Natural killer cell (primary cell): ENCODE data around the gene NEGR1. TPM values are rescaled to one million over a fixed set of nuclear protein-coding genes. Genes with fewer than 3 reads are reported as not detected.
"Not testable (repeated sequence)": the region's sequence is repeated elsewhere in the genome, so short reads cannot be mapped to it uniquely, and the experiment has no call there.

ENCODE experiments used
- ATAC-seq, 3 donors: fragments of 150-1000 bp in 2 of 3; fragments of 200-7000 bp in 1 of 3; cut with Tn5 transposase; 1 replicate in 1 of 3; 2 replicates in 2 of 3; pipeline ENCODE4 v1.10.0; 2021; ENCODE audit warnings: mild to moderate bottlenecking in 2 of 3, moderate library complexity in 2 of 3
- DNase-seq, 2 donors: peaks; one replicate each; pipeline versions ENCODE4 v3.0.0 to v3.0.0-alpha.2; 2013 to 2021; ENCODE audit warnings: mixed read lengths in 1 of 2
- H3K27ac ChIP-seq: one replicate; pipeline ENCODE4 v1.5.1; 2013; ENCODE audit warnings: mild to moderate bottlenecking, low read length
- H3K27me3 ChIP-seq: one replicate; pipeline ENCODE4 v1.6.1; 2013; ENCODE audit warnings: low read length; ENCODE audit not compliant: control insufficient read depth, insufficient read depth
- H3K36me3 ChIP-seq: one replicate; pipeline ENCODE4 v1.6.1; 2013; ENCODE audit warnings: low read length; ENCODE audit not compliant: control insufficient read depth, insufficient read depth
- H3K4me1 ChIP-seq: one replicate; pipeline ENCODE4 v1.6.1; 2013; ENCODE audit warnings: low read length; ENCODE audit not compliant: control insufficient read depth, insufficient read depth
- H3K4me3 ChIP-seq: one replicate; pipeline ENCODE4 v1.5.1; 2013; ENCODE audit warnings: low read length
- H3K9me3 ChIP-seq: one replicate; pipeline ENCODE4 v1.6.1; 2013; ENCODE audit warnings: low read length; ENCODE audit not compliant: control insufficient read depth, insufficient read depth
- H3K27ac Mint-ChIP-seq, 2 donors: one replicate each; pipeline ENCODE4 v1.8.0; 2022; ENCODE audit warnings: mild to moderate bottlenecking in 2 of 2, mixed read lengths in 2 of 2, moderate library complexity in 1 of 2
- H3K27me3 Mint-ChIP-seq, 2 donors: one replicate each; pipeline ENCODE4 v1.8.0; 2022; ENCODE audit warnings: low read depth in 2 of 2, mixed read lengths in 2 of 2
- H3K36me3 Mint-ChIP-seq: one replicate; pipeline ENCODE4 v1.8.0; 2022; ENCODE audit warnings: mixed read lengths
- H3K4me1 Mint-ChIP-seq, 2 donors: one replicate each; pipeline ENCODE4 v1.8.0; 2022; ENCODE audit warnings: mixed read lengths in 2 of 2
- H3K4me3 Mint-ChIP-seq: one replicate; pipeline ENCODE4 v1.8.0; 2022; ENCODE audit warnings: mild to moderate bottlenecking, moderate library complexity, mixed read lengths
- H3K9me3 Mint-ChIP-seq, 2 donors: one replicate each; pipeline ENCODE4 v1.8.0; 2022; ENCODE audit warnings: mixed read lengths in 2 of 2
- WGBS: methylation state at CpG from one replicate; pipeline ENCODE4 v1.1.7; 2013; ENCODE audit warnings: missing lambda C conversion rate; ENCODE audit not compliant: insufficient coverage; 5-methylcytosine and 5-hydroxymethylcytosine counted together
- intact Hi-C: fragments of 100-400 bp; cut with micrococcal nuclease; formaldehyde crosslinking; loops from one replicate; pipeline ENCODE4 v1.14.2; 2022
- total RNA-seq, 4 donors: library from RNA; stranded (reverse); fragments of 120-200 nt in 1 of 4; gene quantifications; one replicate each; pipeline versions ENCODE4 v1.2.3 to v1.2.4, GENCODE V29; 2013 to 2022
- TF ChIP-seq, protein P1 (sequence below): fragments of 200-600 bp; IDR thresholded peaks from one replicate; pipeline ENCODE4 v1.8.0; 2022; ENCODE audit warnings: antibody characterized with exemption

Gene NEGR1
- total RNA-seq, 3 donors from 2014 or later (not counting 1 experiment from before 2014, with no cell fraction given) = 0.55 to 1.3 TPM; not detected in 1

DNA sequence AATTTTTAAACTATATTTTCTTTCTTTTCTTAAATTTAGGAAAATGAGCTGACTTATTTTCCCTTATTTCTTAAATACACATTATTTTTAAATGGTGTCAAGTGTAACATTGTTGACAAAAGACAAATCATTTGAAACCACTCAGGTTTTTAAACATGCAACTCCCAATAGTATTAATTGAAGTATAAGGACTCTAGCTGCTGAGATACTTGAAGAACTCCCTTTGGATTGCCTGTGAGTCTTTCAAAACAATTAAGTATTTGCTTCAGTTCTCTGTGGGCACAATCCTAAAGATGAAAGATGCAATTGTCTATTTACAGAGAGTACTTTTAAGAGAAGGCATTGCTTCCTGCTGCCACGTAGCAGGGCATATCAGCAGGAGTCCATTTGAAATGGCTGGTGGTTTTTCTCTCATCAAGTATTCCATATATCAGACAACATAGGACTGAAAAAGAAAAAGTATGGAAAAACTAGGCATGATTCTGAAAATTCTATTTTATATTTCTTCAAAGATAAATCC lies 373.4 kb downstream of the NEGR1 start:
- Mint-ChIP-seq H3K4me3 (no peak overlapping the region), H3K27ac (no peak overlapping the region), H3K36me3 (no peaks in the 10 kb centered on the region), H3K4me1 (no peaks in the 10 kb centered on the region), H3K9me3 (peaks cover 2% of the 10 kb centered on the region in 2 donors), H3K27me3 (no peaks in the 10 kb centered on the region)
- no CpG with 5 or more reads among the region's 1 CpG for WGBS
- Histone ChIP-seq H3K27ac (no peak overlapping the region), H3K4me3 (no peak overlapping the region), H3K9me3 (peaks cover 2% of the 10 kb centered on the region), H3K4me1 (no peaks in the 10 kb centered on the region), H3K36me3 (no peaks in the 10 kb centered on the region), H3K27me3 (no peaks in the 10 kb centered on the region)
- intact Hi-C loops = no loop called here
- TF ChIP-seq, protein P1, sequence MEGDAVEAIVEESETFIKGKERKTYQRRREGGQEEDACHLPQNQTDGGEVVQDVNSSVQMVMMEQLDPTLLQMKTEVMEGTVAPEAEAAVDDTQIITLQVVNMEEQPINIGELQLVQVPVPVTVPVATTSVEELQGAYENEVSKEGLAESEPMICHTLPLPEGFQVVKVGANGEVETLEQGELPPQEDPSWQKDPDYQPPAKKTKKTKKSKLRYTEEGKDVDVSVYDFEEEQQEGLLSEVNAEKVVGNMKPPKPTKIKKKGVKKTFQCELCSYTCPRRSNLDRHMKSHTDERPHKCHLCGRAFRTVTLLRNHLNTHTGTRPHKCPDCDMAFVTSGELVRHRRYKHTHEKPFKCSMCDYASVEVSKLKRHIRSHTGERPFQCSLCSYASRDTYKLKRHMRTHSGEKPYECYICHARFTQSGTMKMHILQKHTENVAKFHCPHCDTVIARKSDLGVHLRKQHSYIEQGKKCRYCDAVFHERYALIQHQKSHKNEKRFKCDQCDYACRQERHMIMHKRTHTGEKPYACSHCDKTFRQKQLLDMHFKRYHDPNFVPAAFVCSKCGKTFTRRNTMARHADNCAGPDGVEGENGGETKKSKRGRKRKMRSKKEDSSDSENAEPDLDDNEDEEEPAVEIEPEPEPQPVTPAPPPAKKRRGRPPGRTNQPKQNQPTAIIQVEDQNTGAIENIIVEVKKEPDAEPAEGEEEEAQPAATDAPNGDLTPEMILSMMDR = no peak
- DNase-seq (no peak), ATAC-seq (no peak)

DNA sequence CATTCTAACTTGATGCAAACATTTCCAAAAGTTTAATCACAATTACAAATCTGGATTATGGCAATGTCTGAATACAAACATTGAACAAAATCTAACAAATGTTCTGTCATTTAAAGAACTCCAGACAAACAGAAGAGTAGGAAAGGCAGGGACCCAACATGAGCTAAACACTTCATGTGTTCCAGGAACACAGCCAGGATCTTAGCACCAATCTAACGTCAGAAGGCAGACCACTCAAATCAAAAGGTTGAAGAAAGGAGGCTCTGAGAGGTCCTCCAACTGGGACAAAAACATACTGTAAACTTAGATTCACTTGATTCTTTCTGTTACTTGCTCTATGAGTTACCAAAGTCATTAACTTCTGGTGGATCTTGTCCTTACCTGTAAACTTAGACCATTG lies 374.0 kb downstream of the NEGR1 start:
- Histone ChIP-seq H3K4me3 (no peak overlapping the region), H3K4me1 (no peaks in the 10 kb centered on the region), H3K9me3 (peaks cover 2% of the 10 kb centered on the region), H3K27me3 (no peaks in the 10 kb centered on the region), H3K27ac (no peak overlapping the region), H3K36me3 (no peaks in the 10 kb centered on the region)
- no peaks in the 10 kb centered on the region for H3K4me1 Mint-ChIP-seq
- H3K27me3 Mint-ChIP-seq = no peaks in the 10 kb centered on the region
- 81% methylated on average over 1 of the region's 1 CpG for WGBS
- peaks cover 2 to 5% of the 10 kb centered on the region in 2 donors for H3K9me3 Mint-ChIP-seq
- DNase-seq (no peak), ATAC-seq (no peak)
- H3K27ac Mint-ChIP-seq = no peak overlapping the region
- TF ChIP-seq, protein P1 = no peak
- H3K36me3 Mint-ChIP-seq = no peaks in the 10 kb centered on the region
- intact Hi-C loops = no loop called here
- H3K4me3 Mint-ChIP-seq = no peak overlapping the region

DNA sequence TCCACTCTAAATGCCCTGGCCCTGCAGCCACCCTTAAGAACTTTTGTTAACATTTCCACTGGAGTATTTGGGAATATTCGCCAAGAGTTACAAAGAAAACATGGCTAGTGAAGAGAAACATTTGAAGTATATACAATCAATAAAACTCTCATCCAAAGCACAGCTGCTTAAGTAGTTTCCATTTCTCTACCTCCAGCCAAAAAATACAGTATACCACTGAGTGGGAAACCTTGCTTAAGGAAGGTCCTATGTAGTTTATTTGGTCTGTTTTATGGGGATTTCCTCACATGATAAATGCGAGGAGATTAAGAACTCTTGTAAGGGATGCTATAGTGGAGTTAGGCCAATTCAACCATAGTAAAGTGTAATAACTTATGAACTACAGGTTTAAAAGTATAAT lies 382.5 kb downstream of the NEGR1 start:
- Mint-ChIP-seq H3K9me3 (peaks cover 2 to 6% of the 10 kb centered on the region in 2 donors), H3K36me3 (no peaks in the 10 kb centered on the region), H3K4me3 (no peak overlapping the region), H3K27ac (no peak overlapping the region), H3K27me3 (no peaks in the 10 kb centered on the region), H3K4me1 (no peaks in the 10 kb centered on the region)
- no CpG with 5 or more reads among the region's 2 CpGs for WGBS
- H3K27me3 ChIP-seq = no peaks in the 10 kb centered on the region
- no peaks in the 10 kb centered on the region for H3K36me3 ChIP-seq
- no peak for DNase-seq
- ATAC-seq = no peak
- no peak overlapping the region for H3K4me3 ChIP-seq
- TF ChIP-seq, protein P1 = no peak
- no peak overlapping the region for H3K27ac ChIP-seq
- no peaks in the 10 kb centered on the region for H3K4me1 ChIP-seq
- H3K9me3 ChIP-seq = no peaks in the 10 kb centered on the region
- intact Hi-C loops = no loop called here

DNA sequence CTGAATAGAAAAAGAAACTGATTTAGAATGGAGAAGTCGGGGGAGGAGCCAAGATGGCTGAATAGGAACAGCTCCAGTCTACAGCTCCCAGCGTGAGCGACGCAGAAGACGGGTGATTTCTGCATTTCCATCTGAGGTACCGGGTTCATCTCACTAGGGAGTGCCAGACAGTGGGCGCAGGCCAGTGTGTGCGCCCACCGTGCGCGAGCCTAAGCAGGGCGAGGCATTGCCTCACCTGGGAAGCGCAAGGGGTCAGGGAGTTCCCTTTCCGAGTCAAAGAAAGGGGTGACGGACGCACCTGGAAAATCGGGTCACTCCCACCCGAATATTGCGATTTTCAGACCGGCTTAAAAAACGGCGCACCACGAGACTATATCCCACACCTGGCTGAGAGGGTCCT lies 394.2 kb downstream of the NEGR1 start:
- H3K4me3 ChIP-seq, H3K9me3 ChIP-seq, H3K4me3 Mint-ChIP-seq, DNase-seq, H3K4me1 Mint-ChIP-seq, H3K27me3 ChIP-seq, H3K27ac Mint-ChIP-seq, H3K36me3 Mint-ChIP-seq, ATAC-seq, H3K4me1 ChIP-seq, intact Hi-C loops, H3K27ac ChIP-seq, H3K36me3 ChIP-seq, H3K27me3 Mint-ChIP-seq, H3K9me3 Mint-ChIP-seq: not testable (repeated sequence)
- 97% methylated on average over 23 of the region's 23 CpGs for WGBS
